Right atrium auricular region (tissue), 2 donors: ENCODE measurements around the gene TBC1D5. TPM values are rescaled to one million over a fixed set of nuclear protein-coding genes. Genes with fewer than 3 reads are reported as not detected.

Experiments
- DNase-seq: peaks from one replicate; pipeline ENCODE4 v3.0.0-alpha.2; 2019; ENCODE audit warnings: low spot score
- H3K27ac ChIP-seq, 2 donors: fragments of 200-600 bp; sonication (generic); 1 replicate in 1 of 2; 2 replicates in 1 of 2; pipeline ENCODE4 v1.5.1; 2016 to 2019
- H3K27me3 ChIP-seq, 2 donors: fragments of 200-600 bp; sonication (generic); one replicate each; pipeline versions ENCODE4 v1.5.1 to v1.6.0; 2017 to 2019
- H3K36me3 ChIP-seq: fragments of 200-600 bp; sonication (generic); one replicate; pipeline ENCODE4 v1.5.1; 2016
- H3K4me1 ChIP-seq, 2 donors: fragments of 200-600 bp; sonication (generic); one replicate each; pipeline versions ENCODE4 v1.5.1 to v1.6.0; 2017 to 2019
- H3K4me3 ChIP-seq, 2 donors: fragments of 200-600 bp; sonication (generic); 1 replicate in 1 of 2; 2 replicates in 1 of 2; pipeline ENCODE4 v1.5.1; 2017 to 2019; ENCODE audit warnings: mild to moderate bottlenecking in 1 of 2, moderate library complexity in 1 of 2
- H3K9me3 ChIP-seq, 2 donors: fragments of 200-600 bp; sonication (generic); one replicate each; pipeline ENCODE4 v1.5.1; 2019
- total RNA-seq, 2 donors: library from RNA; depleted of rRNA; stranded (reverse); fragments of >200 nt; gene quantifications; one replicate each; pipeline ENCODE4 v1.1.0, GENCODE V29; 2016
- TF ChIP-seq, protein P1 (sequence below), 2 donors: fragments of 200-600 bp; sonication (generic); IDR thresholded peaks; one replicate each; pipeline ENCODE4 v1.5.1; 2019; ENCODE audit warnings: antibody characterized with exemption in 2 of 2

TBC1D5 gene
- total RNA-seq, 2 donors from 2014 or later = 35.2 to 40.2 TPM

DNA sequence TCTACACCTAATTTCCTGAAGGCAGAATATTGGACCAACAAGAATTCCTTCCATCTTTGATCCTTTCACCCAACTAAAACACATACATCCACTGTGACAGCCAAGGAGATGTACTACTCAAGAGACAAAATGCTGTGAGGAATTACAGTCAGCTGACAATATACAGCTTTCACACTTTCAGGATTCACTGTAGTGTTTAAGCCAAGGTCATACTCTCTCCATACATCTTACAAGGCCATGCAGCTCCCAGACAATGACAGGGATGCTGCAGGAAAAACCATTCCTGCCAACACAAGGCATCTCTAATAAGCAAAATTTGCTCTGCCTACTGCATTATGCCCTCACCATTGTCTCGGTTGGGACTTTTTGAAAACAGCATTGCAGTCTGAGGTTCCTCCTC is 170.7 kb downstream of the TBC1D5 start:
- Histone ChIP-seq H3K4me1 (no peaks in the 10 kb centered on the region), H3K9me3 (no peaks in the 10 kb centered on the region), H3K27ac (no peak overlapping the region), H3K36me3 (no peaks in the 10 kb centered on the region), H3K27me3 (no peaks in the 10 kb centered on the region), H3K4me3 (no peak overlapping the region)
- TF ChIP-seq, protein P1, sequence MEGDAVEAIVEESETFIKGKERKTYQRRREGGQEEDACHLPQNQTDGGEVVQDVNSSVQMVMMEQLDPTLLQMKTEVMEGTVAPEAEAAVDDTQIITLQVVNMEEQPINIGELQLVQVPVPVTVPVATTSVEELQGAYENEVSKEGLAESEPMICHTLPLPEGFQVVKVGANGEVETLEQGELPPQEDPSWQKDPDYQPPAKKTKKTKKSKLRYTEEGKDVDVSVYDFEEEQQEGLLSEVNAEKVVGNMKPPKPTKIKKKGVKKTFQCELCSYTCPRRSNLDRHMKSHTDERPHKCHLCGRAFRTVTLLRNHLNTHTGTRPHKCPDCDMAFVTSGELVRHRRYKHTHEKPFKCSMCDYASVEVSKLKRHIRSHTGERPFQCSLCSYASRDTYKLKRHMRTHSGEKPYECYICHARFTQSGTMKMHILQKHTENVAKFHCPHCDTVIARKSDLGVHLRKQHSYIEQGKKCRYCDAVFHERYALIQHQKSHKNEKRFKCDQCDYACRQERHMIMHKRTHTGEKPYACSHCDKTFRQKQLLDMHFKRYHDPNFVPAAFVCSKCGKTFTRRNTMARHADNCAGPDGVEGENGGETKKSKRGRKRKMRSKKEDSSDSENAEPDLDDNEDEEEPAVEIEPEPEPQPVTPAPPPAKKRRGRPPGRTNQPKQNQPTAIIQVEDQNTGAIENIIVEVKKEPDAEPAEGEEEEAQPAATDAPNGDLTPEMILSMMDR (IDR thresholded peaks at IDR 0.05) = no peak
- no peak for DNase-seq

DNA sequence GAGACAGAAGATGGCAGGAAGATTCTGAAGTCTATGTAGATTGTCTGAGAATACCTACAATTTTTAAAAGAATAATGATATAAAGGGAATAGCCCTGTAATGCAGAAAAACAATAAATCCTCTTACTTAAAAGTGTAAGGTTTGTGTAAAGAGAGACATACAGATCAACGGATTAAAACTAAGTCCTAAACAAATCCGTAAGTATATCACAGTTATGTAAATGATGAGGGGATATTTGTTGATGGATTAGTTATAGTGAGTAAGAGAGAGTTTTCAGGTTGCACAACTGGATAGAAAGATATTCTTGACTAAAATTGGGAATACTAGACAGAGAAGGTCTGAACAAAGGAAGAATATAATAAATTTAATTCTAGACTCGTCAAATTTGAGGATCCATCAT is 179.6 kb downstream of the TBC1D5 start:
- DNase-seq = no peak
- no peaks in the 10 kb centered on the region for H3K36me3 ChIP-seq
- no peaks in the 10 kb centered on the region for H3K27me3 ChIP-seq
- H3K9me3 ChIP-seq = no peaks in the 10 kb centered on the region
- H3K4me3 ChIP-seq = no peak overlapping the region
- TF ChIP-seq, protein P1 (IDR thresholded peaks at IDR 0.05) = no peak
- no peak overlapping the region for H3K27ac ChIP-seq
- no peaks in the 10 kb centered on the region for H3K4me1 ChIP-seq

DNA sequence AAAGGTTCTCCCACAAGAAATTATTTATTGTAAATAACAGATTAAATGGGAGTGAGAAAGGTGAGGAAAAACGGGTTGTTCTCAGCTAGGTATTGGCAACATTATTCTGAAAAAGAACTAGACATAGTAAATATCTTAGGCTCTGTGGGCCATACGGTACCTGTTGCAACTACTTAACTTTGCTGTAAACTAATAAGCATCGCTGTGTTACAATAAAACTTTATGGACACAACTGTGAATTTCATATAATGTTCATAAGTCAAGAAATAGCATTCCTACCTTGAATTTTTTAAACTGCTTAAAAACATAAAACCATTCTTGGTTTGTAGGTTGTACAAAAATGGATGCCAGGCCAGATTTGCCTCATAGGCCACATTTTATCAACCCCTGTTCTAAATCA is 183.9 kb downstream of the TBC1D5 start:
- no peak for DNase-seq
- Histone ChIP-seq H3K9me3 (no peaks in the 10 kb centered on the region), H3K27me3 (no peaks in the 10 kb centered on the region), H3K36me3 (no peaks in the 10 kb centered on the region), H3K4me3 (no peak overlapping the region), H3K27ac (no peak overlapping the region), H3K4me1 (peaks cover 0 to 4% of the 10 kb centered on the region in 2 donors)
- TF ChIP-seq, protein P1 (IDR thresholded peaks at IDR 0.05) = no peak

GRCh38 chr3:17557749-17558463 is 184.5 kb downstream of the TBC1D5 start:
- Histone ChIP-seq H3K4me3 (no peak overlapping the region), H3K9me3 (no peaks in the 10 kb centered on the region), H3K27ac (no peak overlapping the region), H3K36me3 (no peaks in the 10 kb centered on the region), H3K27me3 (no peaks in the 10 kb centered on the region), H3K4me1 (peaks cover 0 to 11% of the 10 kb centered on the region in 2 donors)
- DNase-seq = no peak
- TF ChIP-seq, protein P1 (IDR thresholded peaks at IDR 0.05) = no peak

GRCh38 chr3:17555525-17555924 is 186.9 kb downstream of the TBC1D5 start:
- H3K27me3 ChIP-seq = no peaks in the 10 kb centered on the region
- H3K4me3 ChIP-seq = no peak overlapping the region
- TF ChIP-seq, protein P1 (IDR thresholded peaks at IDR 0.05) = no peak
- no peak overlapping the region for H3K27ac ChIP-seq
- H3K4me1 ChIP-seq = peaks cover 0 to 15% of the 10 kb centered on the region in 2 donors
- no peaks in the 10 kb centered on the region for H3K36me3 ChIP-seq
- H3K9me3 ChIP-seq = no peaks in the 10 kb centered on the region
- no peak for DNase-seq

- Histone ChIP-seq H3K4me3 (no peak overlapping the region), H3K9me3 (no peaks in the 10 kb centered on the region), H3K27ac (no peak overlapping the region), H3K4me1 (peaks cover 0 to 15% of the 10 kb centered on the region in 2 donors), H3K36me3 (no peaks in the 10 kb centered on the region), H3K27me3 (no peaks in the 10 kb centered on the region)
- DNase-seq = no peak
- TF ChIP-seq, protein P1 (IDR thresholded peaks at IDR 0.05) = no peak
Observed at GRCh38 chr3:17554078-17554477, 188.4 kb downstream of the TBC1D5 start.
